ENCODE data around the gene RFT1.

RFT1 gene

GRCh38 chr3:53142986-53143385 is 12.8 kb upstream of the RFT1 start:
- Histone ChIP-seq H4K20me1 (no peaks in the 10 kb centered on the region), H3K27ac (0 out of 2 replicates have a peak overlapping the region, but pooled peaks have one; percentile 6), H3K9me3 (no peaks in the 10 kb centered on the region), H3K27me3 (no peaks in the 10 kb centered on the region), H3K9ac (no peak overlapping the region), H3K4me1 (peaks cover 19% of the 10 kb centered on the region), H3K4me2 (no peak overlapping the region), H3K4me3 (no peak overlapping the region), H3K36me3 (no peaks in the 10 kb centered on the region)
- no peak for TF ChIP-seq Cebpa-rat (IDR thresholded peaks at IDR 0.05)

DNA sequence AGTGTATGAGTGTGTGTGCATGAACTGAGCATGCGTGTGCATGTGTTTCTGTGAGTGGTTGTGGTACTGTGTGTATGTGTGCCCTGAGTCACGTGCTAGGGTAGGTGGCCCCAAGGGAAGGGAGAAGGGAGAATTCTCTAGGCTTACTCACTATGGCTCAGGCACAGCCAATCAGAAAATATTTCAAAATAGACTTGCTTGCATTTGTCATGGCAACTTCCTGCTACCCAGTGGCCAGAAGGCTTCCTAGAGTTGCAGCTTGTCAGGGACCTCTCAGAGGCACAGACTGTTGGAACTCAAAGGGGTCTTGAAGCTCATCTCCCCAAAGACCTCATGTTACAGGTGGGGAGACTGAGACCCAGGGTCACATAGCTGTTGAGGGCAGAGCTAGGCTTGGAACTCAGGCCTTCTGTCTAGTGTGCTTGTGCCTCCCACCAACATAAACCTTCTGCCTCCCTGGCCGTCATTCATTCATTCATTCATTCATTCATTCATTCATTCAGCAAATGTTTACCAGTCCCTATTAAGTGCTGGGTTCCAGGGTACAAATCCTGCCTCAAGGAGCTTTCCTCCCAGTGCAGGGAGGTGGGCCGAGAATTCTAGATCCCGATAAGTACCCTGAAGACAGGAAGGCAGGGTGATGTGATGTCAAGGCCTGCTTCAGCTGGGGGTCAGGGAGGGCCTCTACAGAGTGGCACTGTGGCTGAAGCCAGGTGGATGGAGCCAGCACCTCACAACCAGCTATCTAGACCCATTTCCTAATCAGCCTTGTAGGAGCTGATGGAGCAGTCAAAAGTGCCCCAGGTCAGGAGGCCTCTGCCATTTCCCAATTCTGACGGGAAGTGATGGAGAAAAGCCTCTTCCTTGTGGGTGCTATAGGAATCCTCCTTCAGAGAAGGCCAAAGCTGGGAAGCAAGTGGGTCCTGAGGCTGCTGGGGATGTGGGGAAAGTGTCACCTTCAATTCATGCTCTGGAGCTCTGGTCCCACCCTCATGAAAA is 10.9 kb upstream of the RFT1 start:
- H3K4me3 ChIP-seq: no peak overlapping the region

DNA sequence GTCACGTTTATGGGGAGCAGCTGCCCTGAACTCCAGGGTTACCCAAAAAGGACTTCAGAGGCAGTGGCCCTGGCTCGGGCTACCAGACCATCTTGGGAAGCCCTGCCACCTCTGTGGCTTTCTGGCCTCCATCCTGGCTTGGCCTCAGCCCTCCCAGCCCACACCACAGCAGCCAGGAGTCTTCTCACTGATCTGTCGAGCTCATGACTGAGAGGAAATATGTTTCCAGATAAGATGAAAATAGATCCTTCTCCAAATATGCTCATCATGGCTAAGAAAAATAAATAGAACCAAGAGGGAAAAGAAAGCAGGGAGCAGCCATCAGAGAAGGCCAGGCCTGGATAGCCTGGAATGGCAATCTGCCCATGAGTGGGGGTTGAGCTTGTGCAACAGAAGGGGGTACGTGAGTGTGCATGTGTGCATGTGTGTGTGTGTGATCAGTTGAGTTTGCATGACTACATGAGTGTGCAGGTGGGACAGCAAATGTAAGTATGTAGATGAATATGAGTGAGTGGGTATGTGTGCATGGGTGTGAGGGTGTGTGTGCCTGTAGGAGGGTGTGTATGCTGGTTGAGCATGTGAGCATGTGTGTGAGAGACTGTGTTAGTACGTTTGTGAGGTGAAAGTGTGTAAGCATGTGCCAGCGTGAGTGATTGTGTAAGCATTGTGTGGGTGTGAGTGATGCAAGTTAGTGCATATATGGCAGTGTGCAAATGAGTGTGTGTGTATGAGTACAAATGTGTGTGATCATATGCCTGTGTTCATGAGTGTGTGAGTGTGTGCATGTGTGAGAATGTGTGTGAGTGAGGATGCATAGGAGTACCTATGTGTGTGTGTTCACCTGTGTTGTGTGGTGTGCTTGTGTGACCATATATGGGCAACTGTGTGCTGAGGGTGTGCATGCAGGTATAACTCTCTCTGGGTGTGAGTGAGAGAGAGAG is 9.9 kb upstream of the RFT1 start:
- Histone ChIP-seq H3K27ac (no peak overlapping the region), H3K4me1 (peaks cover 19% of the 10 kb centered on the region), H4K20me1 (no peaks in the 10 kb centered on the region), H3K9me3 (no peaks in the 10 kb centered on the region), H3K4me2 (peak overlapping the region; percentile 52), H3K36me3 (no peaks in the 10 kb centered on the region), H3K4me3 (no peak overlapping the region), H3K9ac (no peak overlapping the region), H3K27me3 (no peaks in the 10 kb centered on the region)
- TF ChIP-seq Cebpa-rat (IDR thresholded peaks at IDR 0.05): no peak

More for the DNA sequence above, 10.9 kb upstream of the RFT1 start:
- Histone ChIP-seq H4K20me1 (no peaks in the 10 kb centered on the region), H3K27me3 (no peaks in the 10 kb centered on the region), H3K9me3 (no peaks in the 10 kb centered on the region), H3K27ac (no peak overlapping the region), H3K4me1 (peaks cover 19% of the 10 kb centered on the region), H3K9ac (no peak overlapping the region), H3K4me2 (peak overlapping the region; percentile 52), H3K36me3 (no peaks in the 10 kb centered on the region)
- TF ChIP-seq Cebpa-rat (IDR thresholded peaks at IDR 0.05): no peak

- TF ChIP-seq Cebpa-rat (IDR thresholded peaks at IDR 0.05): no peak
- Histone ChIP-seq H3K9ac (no peak overlapping the region), H3K36me3 (no peaks in the 10 kb centered on the region), H4K20me1 (no peaks in the 10 kb centered on the region), H3K27ac (no peak overlapping the region), H3K4me3 (no peak overlapping the region), H3K4me1 (peaks cover 19% of the 10 kb centered on the region), H3K4me2 (no peak overlapping the region), H3K27me3 (no peaks in the 10 kb centered on the region), H3K9me3 (no peaks in the 10 kb centered on the region)
Observed at GRCh38 chr3:53137835-53138446, 7.7 kb upstream of the RFT1 start.

DNA sequence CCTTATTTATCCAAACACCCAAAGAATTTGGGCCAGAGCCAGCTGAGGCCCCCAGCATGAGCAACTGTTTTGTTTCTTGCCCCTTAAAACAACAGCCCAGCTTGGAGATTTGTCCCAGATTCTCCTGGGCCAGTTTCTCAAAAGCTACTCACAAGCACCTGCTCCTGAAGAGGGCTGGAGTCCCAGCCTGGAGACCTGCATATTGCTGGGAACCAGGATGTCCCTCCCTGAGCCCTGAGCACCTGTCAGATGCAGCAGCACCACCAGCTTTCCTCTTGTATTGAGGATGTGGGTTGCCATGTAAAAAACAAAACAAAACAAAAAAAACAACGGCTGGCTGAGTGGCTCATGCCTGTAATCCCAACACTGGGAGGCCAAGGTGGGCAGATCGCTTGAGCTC is 7.0 kb upstream of the RFT1 start:
- no peak for TF ChIP-seq Cebpa-rat (IDR thresholded peaks at IDR 0.05)
- Histone ChIP-seq H3K4me1 (peaks cover 19% of the 10 kb centered on the region), H3K9me3 (no peaks in the 10 kb centered on the region), H3K27ac (no peak overlapping the region), H3K36me3 (no peaks in the 10 kb centered on the region), H3K9ac (no peak overlapping the region), H3K4me3 (no peak overlapping the region), H3K27me3 (no peaks in the 10 kb centered on the region), H3K4me2 (no peak overlapping the region), H4K20me1 (no peaks in the 10 kb centered on the region)

DNA sequence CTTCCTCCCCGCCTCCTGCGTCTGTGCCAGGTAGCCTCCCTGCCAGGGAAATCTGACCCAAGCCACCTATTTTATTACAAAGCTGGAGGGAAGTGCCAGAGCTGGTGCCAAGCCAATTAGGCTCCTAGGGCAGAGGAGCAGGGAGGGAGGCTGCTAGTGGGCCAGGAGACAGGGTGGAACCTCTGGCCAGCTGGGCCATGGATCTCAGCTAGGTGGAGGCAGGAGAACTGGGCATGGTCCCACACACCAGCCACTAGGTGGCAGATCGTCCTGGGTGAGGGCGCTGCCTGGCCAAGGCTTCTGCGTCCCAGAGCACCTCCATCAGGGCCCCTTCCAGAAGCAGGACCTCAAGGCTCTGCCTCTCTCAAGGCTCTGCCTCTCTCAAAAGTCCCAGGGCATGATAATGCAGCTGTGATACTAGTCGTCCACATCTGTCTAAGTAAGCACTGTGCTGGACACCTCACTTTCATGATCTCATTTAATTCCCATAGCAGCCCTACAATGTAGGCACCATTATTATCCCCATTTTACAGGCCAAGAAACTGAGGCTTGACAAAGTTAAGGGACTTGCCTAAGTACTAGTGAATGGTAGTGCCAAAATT is 4.5 kb upstream of the RFT1 start:
- Histone ChIP-seq H3K4me2 (no peak overlapping the region), H3K9ac (no peak overlapping the region), H3K27ac (no peak overlapping the region)

DNA sequence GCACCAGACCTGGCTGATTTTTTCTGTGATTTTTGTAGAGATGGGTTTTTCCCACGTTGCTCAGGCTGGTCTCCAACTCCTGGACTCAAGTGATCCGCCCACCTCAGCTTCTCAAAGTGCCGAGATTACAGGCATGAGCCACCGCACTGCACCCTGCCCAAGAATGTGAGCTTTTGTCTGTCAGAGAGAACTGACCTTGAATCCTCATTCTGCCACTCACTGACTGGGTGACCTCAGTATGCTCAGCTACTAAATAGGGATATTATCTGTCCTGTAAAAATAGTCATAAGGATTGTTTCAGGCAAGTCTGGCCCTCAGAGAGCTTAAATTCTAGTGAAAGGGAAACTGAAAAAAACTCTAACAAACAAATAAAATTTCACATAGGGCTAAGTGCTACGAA is 2.1 kb upstream of the RFT1 start:
- H3K9ac ChIP-seq: no peak overlapping the region
- no peaks in the 10 kb centered on the region for H3K9me3 ChIP-seq
- H3K36me3 ChIP-seq: peaks cover 1% of the 10 kb centered on the region; the same call in 1 of the 2 replicates
- peaks cover 26% of the 10 kb centered on the region for H3K4me1 ChIP-seq
- no peaks in the 10 kb centered on the region for H4K20me1 ChIP-seq
- no peak overlapping the region for H3K27ac ChIP-seq
- no peaks in the 10 kb centered on the region for H3K27me3 ChIP-seq
- TF ChIP-seq Cebpa-rat (IDR thresholded peaks at IDR 0.05): no peak
- no peak overlapping the region for H3K4me3 ChIP-seq
- no peak overlapping the region for H3K4me2 ChIP-seq

More for the DNA sequence above, 4.5 kb upstream of the RFT1 start:
- no peaks in the 10 kb centered on the region for H3K9me3 ChIP-seq
- H4K20me1 ChIP-seq: no peaks in the 10 kb centered on the region
- TF ChIP-seq Cebpa-rat (IDR thresholded peaks at IDR 0.05): no peak
- H3K27me3 ChIP-seq: no peaks in the 10 kb centered on the region
- peaks cover 11% of the 10 kb centered on the region for H3K4me1 ChIP-seq
- no peaks in the 10 kb centered on the region for H3K36me3 ChIP-seq
- H3K4me3 ChIP-seq: no peak overlapping the region

DNA sequence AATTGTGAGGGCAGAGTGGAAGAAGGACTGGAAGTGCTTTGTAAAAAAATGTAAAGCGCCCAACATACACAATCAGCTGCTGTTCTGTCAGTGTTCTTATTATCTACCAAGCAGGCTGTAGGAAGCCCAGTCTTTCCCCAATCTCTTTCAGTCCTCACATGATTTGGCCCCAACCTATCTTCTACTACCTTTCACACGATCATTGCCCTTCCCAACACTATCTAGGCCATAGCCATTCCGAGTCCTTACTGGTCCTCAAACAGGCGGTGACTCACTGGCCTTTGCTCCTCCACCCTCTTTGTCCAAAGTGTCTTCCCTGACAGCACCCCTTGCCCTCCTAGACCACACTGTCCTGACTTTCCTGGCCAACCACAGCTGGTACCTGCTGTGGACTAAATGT is 861 bp upstream of the RFT1 start:
- Histone ChIP-seq H3K27ac (peak overlapping the region; percentile 91), H3K4me1 (peaks cover 33% of the 10 kb centered on the region), H3K4me3 (peak overlapping the region; percentile 84), H3K9ac (peak overlapping the region; percentile 94), H3K4me2 (peak overlapping the region; percentile 95), H3K9me3 (no peaks in the 10 kb centered on the region), H3K27me3 (no peaks in the 10 kb centered on the region), H4K20me1 (no peaks in the 10 kb centered on the region), H3K36me3 (peaks cover 13% of the 10 kb centered on the region)
- TF ChIP-seq Cebpa-rat (IDR thresholded peaks at IDR 0.05): no peak

GRCh38 chr3:53129344-53129743 is 891 bp downstream of the RFT1 start:
- peaks cover 33% of the 10 kb centered on the region for H3K4me1 ChIP-seq
- no peaks in the 10 kb centered on the region for H3K9me3 ChIP-seq
- H4K20me1 ChIP-seq: no peaks in the 10 kb centered on the region
- H3K9ac ChIP-seq: peak overlapping the region; percentile 94
- H3K4me2 ChIP-seq: peak overlapping the region; percentile 95
- H3K27ac ChIP-seq: peak overlapping the region; percentile 91
- no peaks in the 10 kb centered on the region for H3K27me3 ChIP-seq
- peaks cover 30% of the 10 kb centered on the region for H3K36me3 ChIP-seq
- TF ChIP-seq Cebpa-rat (IDR thresholded peaks at IDR 0.05): no peak
- H3K4me3 ChIP-seq: peak overlapping the region; percentile 84
